ENCODE measurements around the gene C1orf35. TPM values are rescaled to one million over a fixed set of nuclear protein-coding genes. Genes with fewer than 3 reads are reported as not detected.
A peak's percentile ranks its signal among the peaks of the same experiment; 100 is the strongest.

The C1orf35 gene
- total and polyA plus RNA-seq, 4 experiments from 2014 or later, result 16.4 to 30.7 (median 24.2) TPM

GRCh38 chr1:228105996-228106799 is 3.1 kb upstream of the C1orf35 start:
- DNase-seq, result no peak
- Mint-ChIP-seq H3K4me1 (peaks cover 14 to 65% (median 38%) of the 10 kb centered on the region in 4 donors), H3K27ac (peak overlapping the region in 2 of 7 donors; percentile 44 to 75), H3K9me3 (peaks cover 0 to 7% (median 0%) of the 10 kb centered on the region in 8 donors), H3K4me3 (peak overlapping the region in 5 of 8 donors; percentile 24 to 64 (median 25)), H3K27me3 (no peaks in the 10 kb centered on the region), H3K36me3 (peaks cover 0 to 29% of the 10 kb centered on the region in 2 donors)
- CTCF ChIA-PET (ENCODE audit: partially characterized antibody), result interaction anchor here (0.9 to 1.9 kb wide), 4 partner anchors 23 to 59 kb away, joined by 3 to 4 read pairs (median 4); partner anchors contain the start of gene IBA57
- Histone ChIP-seq H3K4me1 (ENCODE audit: insufficient read depth, low read length) (peaks cover 36% of the 10 kb centered on the region), H3K4me3 (ENCODE audit: low read length in 2 of 2) (no peak overlapping the region), H3K27ac (ENCODE audit: low read depth, low read length) (no peak overlapping the region), H3K27me3 (ENCODE audit: insufficient read depth, low read length) (no peaks in the 10 kb centered on the region), H3K36me3 (ENCODE audit: insufficient read depth, low read length) (peaks cover 12% of the 10 kb centered on the region), H3K9me3 (ENCODE audit: control insufficient read depth in 1 of 2, low read length in 2 of 2) (no peaks in the 10 kb centered on the region)
- intact Hi-C loops (cut with micrococcal nuclease), result loop anchor here (5.0 kb wide), 1 partner anchor 1401 kb away; the partner anchor contains the start of gene NUP133
- POLR2A ChIA-PET (ENCODE audit: partially characterized antibody), result interaction anchor here (0.8 to 3.1 kb wide), 7 partner anchors 16 to 351 kb away, joined by 3 to 13 read pairs (median 6); partner anchors contain the start of genes ARF1, GUK1 and IBA57

- Mint-ChIP-seq H3K27ac (peak overlapping the region in 3 of 7 donors; percentile 37 to 93 (median 78)), H3K9me3 (peaks cover 0 to 7% (median 0%) of the 10 kb centered on the region in 8 donors), H3K4me1 (peaks cover 14 to 69% (median 41%) of the 10 kb centered on the region in 4 donors), H3K36me3 (peaks cover 0 to 29% of the 10 kb centered on the region in 2 donors), H3K4me3 (peak overlapping the region in 4 of 8 donors; percentile 7 to 94 (median 86)), H3K27me3 (no peaks in the 10 kb centered on the region)
- intact Hi-C loops (cut with micrococcal nuclease), result loop anchor here (5.0 kb wide), 1 partner anchor 1402 kb away; the partner anchor contains the start of gene NUP133
- Histone ChIP-seq H3K27me3 (ENCODE audit: insufficient read depth, low read length) (no peaks in the 10 kb centered on the region), H3K9me3 (ENCODE audit: control insufficient read depth in 1 of 2, low read length in 2 of 2) (no peaks in the 10 kb centered on the region), H3K36me3 (ENCODE audit: insufficient read depth, low read length) (peaks cover 17% of the 10 kb centered on the region), H3K27ac (ENCODE audit: low read depth, low read length) (no peak overlapping the region), H3K4me3 (ENCODE audit: low read length in 2 of 2) (no peak overlapping the region), H3K4me1 (ENCODE audit: insufficient read depth, low read length) (peaks cover 41% of the 10 kb centered on the region)
- POLR2A ChIA-PET (ENCODE audit: partially characterized antibody), result interaction anchor here (0.8 to 3.1 kb wide), 6 partner anchors 15 to 170 kb away, joined by 3 to 13 read pairs (median 6); partner anchors contain the start of genes ARF1, GUK1 and IBA57
- CTCF ChIA-PET (ENCODE audit: partially characterized antibody), result interaction anchor here (1.1 to 1.9 kb wide), 2 partner anchors 25 to 60 kb away, joined by 3 to 4 read pairs; partner anchors contain the start of gene IBA57
- no peak for DNase-seq
Measured at GRCh38 chr1:228105270-228105995, 2.3 kb upstream of the C1orf35 start.

- Mint-ChIP-seq H3K4me3 (peak overlapping the region; percentile 59 to 94 (median 84)), H3K27me3 (no peaks in the 10 kb centered on the region), H3K27ac (peak overlapping the region; percentile 10 to 97 (median 83)), H3K36me3 (peaks cover 0 to 31% of the 10 kb centered on the region in 2 donors), H3K9me3 (peaks cover 0 to 9% (median 0%) of the 10 kb centered on the region in 8 donors), H3K4me1 (peaks cover 10 to 65% (median 39%) of the 10 kb centered on the region in 4 donors)
- CTCF ChIA-PET (ENCODE audit: partially characterized antibody), result no interaction called here
- Histone ChIP-seq H3K27me3 (ENCODE audit: insufficient read depth, low read length) (no peaks in the 10 kb centered on the region), H3K9me3 (ENCODE audit: control insufficient read depth in 1 of 2, low read length in 2 of 2) (no peaks in the 10 kb centered on the region), H3K4me1 (ENCODE audit: insufficient read depth, low read length) (peaks cover 35% of the 10 kb centered on the region), H3K4me3 (ENCODE audit: low read length in 2 of 2) (no peak overlapping the region), H3K36me3 (ENCODE audit: insufficient read depth, low read length) (peaks cover 17% of the 10 kb centered on the region), H3K27ac (ENCODE audit: low read depth, low read length) (no peak overlapping the region)
- DNase-seq, result no peak
- POLR2A ChIA-PET (ENCODE audit: partially characterized antibody), result interaction anchor here (1.4 to 3.1 kb wide), 5 partner anchors 14 to 61 kb away, joined by 4 to 13 read pairs (median 7); partner anchors contain the start of genes ARF1, GUK1 and IBA57
- intact Hi-C loops (cut with micrococcal nuclease), result loop anchor here (5.0 kb wide), 1 partner anchor 1403 kb away; the partner anchor contains the start of gene NUP133
Measured at GRCh38 chr1:228104526-228105269, 1.6 kb upstream of the C1orf35 start.

DNA sequence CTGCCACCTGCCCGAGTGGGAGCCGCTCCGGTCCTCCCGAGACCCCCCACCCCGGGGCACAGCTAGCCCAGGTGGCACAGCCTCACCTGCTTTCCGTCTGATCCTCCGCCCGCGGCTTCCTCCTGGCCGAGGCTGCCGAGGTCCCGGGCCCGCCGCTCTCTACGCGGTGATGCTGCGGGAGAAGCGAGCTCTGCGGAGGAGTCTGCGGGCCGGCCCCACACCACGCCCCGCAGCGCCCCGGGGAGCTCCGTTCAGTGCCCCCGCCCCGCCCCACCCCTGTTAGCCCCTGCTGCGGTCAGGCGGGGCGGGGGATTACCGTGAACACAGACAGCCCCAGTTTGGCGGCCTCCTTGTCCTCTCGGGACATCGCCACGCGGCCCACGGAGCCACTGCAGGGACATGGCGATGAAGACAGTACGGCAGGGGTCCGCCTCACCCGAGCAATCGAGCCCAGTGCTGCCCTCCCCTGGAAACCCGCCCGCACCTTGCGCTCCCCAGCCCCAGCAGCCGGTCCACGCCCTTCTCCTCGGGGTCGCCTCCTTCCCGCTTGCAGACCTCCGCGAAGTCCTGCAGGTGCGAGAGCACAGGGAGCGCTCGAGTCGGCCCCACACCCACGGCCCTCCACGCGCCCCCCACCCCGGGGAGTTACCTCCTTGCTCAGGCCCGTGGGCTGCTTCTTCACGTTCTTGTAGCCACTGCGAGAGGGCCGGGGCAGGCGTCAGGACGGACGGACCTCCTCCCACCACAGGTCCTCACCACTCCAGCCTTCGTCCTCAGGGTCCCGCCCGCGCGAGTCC is 933 bp downstream of the C1orf35 start:
- Mint-ChIP-seq H3K4me1 (peaks cover 6 to 64% (median 32%) of the 10 kb centered on the region in 4 donors), H3K27ac (peak overlapping the region; percentile 87 to 97 (median 93)), H3K36me3 (peaks cover 18 to 46% of the 10 kb centered on the region in 2 donors), H3K4me3 (peak overlapping the region; percentile 82 to 94 (median 85)), H3K27me3 (no peaks in the 10 kb centered on the region), H3K9me3 (peaks cover 0 to 9% (median 0%) of the 10 kb centered on the region in 8 donors)
- Histone ChIP-seq H3K4me3 (ENCODE audit: low read length in 2 of 2) (peak overlapping the region; percentile 29 to 98), H3K27me3 (ENCODE audit: insufficient read depth, low read length) (no peaks in the 10 kb centered on the region), H3K4me1 (ENCODE audit: insufficient read depth, low read length) (peaks cover 20% of the 10 kb centered on the region), H3K36me3 (ENCODE audit: insufficient read depth, low read length) (peaks cover 41% of the 10 kb centered on the region), H3K27ac (ENCODE audit: low read depth, low read length) (peak overlapping the region; percentile 85), H3K9me3 (ENCODE audit: control insufficient read depth in 1 of 2, low read length in 2 of 2) (no peaks in the 10 kb centered on the region)
- ChIA-PET CTCF (ENCODE audit: partially characterized antibody) (interaction anchor here (1.1 to 1.2 kb wide), 2 partner anchors 18 to 20 kb away, joined by 3 to 4 read pairs; partner anchors contain the start of gene ARF1), POLR2A (ENCODE audit: partially characterized antibody) (interaction anchor here (0.6 to 12.8 kb wide), 4 partner anchors 16 to 336 kb away, joined by 3 to 146 read pairs (median 3); partner anchors contain the start of genes ARF1 and IBA57)
- intact Hi-C loops (cut with micrococcal nuclease), result no loop called here
- DNase-seq, result peak; percentile 62 to 84 (median 65)

DNA sequence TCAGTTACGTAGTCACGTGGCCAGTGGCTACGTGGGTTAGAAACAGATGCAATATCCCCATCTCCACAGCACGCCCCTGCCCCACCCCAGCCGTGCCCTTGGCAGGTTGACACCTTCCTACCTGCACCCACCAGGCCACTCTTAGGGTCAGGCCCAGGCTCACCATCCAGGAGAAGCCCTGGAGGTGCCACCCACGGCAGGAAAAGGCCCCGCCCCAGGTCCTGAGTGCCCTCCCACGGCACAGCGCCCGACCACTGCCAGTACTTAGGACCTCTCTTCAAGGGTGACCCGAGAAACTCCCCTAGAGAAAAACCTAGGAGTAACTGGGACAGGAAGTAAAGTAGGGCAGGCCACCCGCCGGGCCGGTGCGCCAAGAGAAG is 1.5 kb downstream of the C1orf35 start:
- H3K4me3 Mint-ChIP-seq, result peak overlapping the region; percentile 68 to 94 (median 80)
- Histone ChIP-seq H3K27me3 (ENCODE audit: insufficient read depth, low read length) (no peaks in the 10 kb centered on the region), H3K4me1 (ENCODE audit: insufficient read depth, low read length) (peaks cover 20% of the 10 kb centered on the region), H3K36me3 (ENCODE audit: insufficient read depth, low read length) (peaks cover 43% of the 10 kb centered on the region), H3K27ac (ENCODE audit: low read depth, low read length) (peak overlapping the region; percentile 85), H3K4me3 (ENCODE audit: low read length in 2 of 2) (peak overlapping the region in 1 of 2 donors; percentile 98), H3K9me3 (ENCODE audit: control insufficient read depth in 1 of 2, low read length in 2 of 2) (no peaks in the 10 kb centered on the region)
- peak overlapping the region; percentile 91 to 96 (median 93) for H3K27ac Mint-ChIP-seq
- H3K27me3 Mint-ChIP-seq, result no peaks in the 10 kb centered on the region
- H3K9me3 Mint-ChIP-seq, result peaks cover 0 to 9% (median 0%) of the 10 kb centered on the region in 8 donors
- peaks cover 6 to 59% (median 34%) of the 10 kb centered on the region in 4 donors for H3K4me1 Mint-ChIP-seq
- DNase-seq, result peak in 4 of 5 donors; percentile 32 to 74 (median 40)
- ChIA-PET POLR2A (ENCODE audit: partially characterized antibody) (interaction anchor here (0.7 to 12.8 kb wide), 3 partner anchors 15 to 336 kb away, joined by 3 to 146 read pairs (median 3); partner anchors contain the start of gene ARF1), CTCF (ENCODE audit: partially characterized antibody) (interaction anchor here (1.1 to 1.2 kb wide), 2 partner anchors 18 to 19 kb away, joined by 3 to 4 read pairs; partner anchors contain the start of gene ARF1)
- peaks cover 18 to 48% of the 10 kb centered on the region in 2 donors for H3K36me3 Mint-ChIP-seq
- intact Hi-C loops (cut with micrococcal nuclease), result no loop called here
